ENCODE measurements around the gene SMPDL3A. TPM values are rescaled to one million over a fixed set of nuclear protein-coding genes. Genes with fewer than 3 reads are reported as not detected.

The SMPDL3A gene
- total and polyA plus RNA-seq, 9 of the 15 experiments (the other 6 are each of a cell fraction or from before 2014, with no cell fraction given): 0.14 to 0.91 (median 0.54) TPM

GRCh38 chr6:122789182-122790027 lies at the start of gene SMPDL3A (continued):
- TF ChIP-seq ETV6 (IDR thresholded peaks at IDR 0.05; ENCODE audit: borderline replicate concordance in 1 of 2, low read depth in 2 of 2, low read length in 1 of 2) (no peak), ETV6 (CRISPR knock-in tag; IDR thresholded peaks at IDR 0.05; ENCODE audit: borderline replicate concordance) (no peak), TARDBP (IDR thresholded peaks at IDR 0.05) (no peak), CLOCK (CRISPR knock-in tag; IDR thresholded peaks at IDR 0.05; ENCODE audit: borderline replicate concordance) (no peak), ZNF696 (CRISPR knock-in tag; conservative IDR thresholded peaks at IDR 0.05) (no peak), FOSL1 (tag; conservative IDR thresholded peaks at IDR 0.05) (peak; percentile 46; the same call in 1 of the 2 replicates), BHLHE40 (IDR thresholded peaks at IDR 0.05; ENCODE audit: low read length) (peak; percentile 88), RHOXF2B (CRISPR knock-in tag; conservative IDR thresholded peaks at IDR 0.05) (no peak), RNF2 (IDR thresholded peaks at IDR 0.05) (0 out of 2 replicates have a peak, but pooled peaks have one; percentile 30), ZBTB7A (IDR thresholded peaks at IDR 0.05; ENCODE audit: borderline replicate concordance, control insufficient read depth, low read depth, low read length) (peak; percentile 58; the same call in 1 of the 2 replicates), SRSF9 (IDR thresholded peaks at IDR 0.05; ENCODE audit: borderline replicate concordance, low read depth, low read length) (no peak), NEUROD1 (IDR thresholded peaks at IDR 0.05; ENCODE audit: borderline replicate concordance, low read depth, low read length, partially characterized antibody) (no peak), TAF9B (IDR thresholded peaks at IDR 0.05; ENCODE audit: partially characterized antibody) (no peak), RBM22 (IDR thresholded peaks at IDR 0.05; ENCODE audit: low read depth, low read length, poor library complexity, severe bottlenecking) (no peak), CSDE1 (IDR thresholded peaks at IDR 0.05) (no peak), PHB2 (IDR thresholded peaks at IDR 0.05; ENCODE audit: low read depth) (no peak), ZNF253 (CRISPR knock-in tag; conservative IDR thresholded peaks at IDR 0.05) (no peak), HDAC8 (tag; IDR thresholded peaks at IDR 0.05) (no peak), ZNF217 (CRISPR knock-in tag; IDR thresholded peaks at IDR 0.05) (no peak), RB1 (IDR thresholded peaks at IDR 0.05; ENCODE audit: low read depth) (0 out of 2 replicates have a peak, but pooled peaks have one; percentile 27), ZKSCAN1 (IDR thresholded peaks at IDR 0.05; ENCODE audit: low read depth, low read length) (no peak), ZBTB2 (IDR thresholded peaks at IDR 0.05) (no peak), ESRRB (CRISPR knock-in tag; IDR thresholded peaks at IDR 0.05; ENCODE audit: borderline replicate concordance) (no peak), DPF2 (IDR thresholded peaks at IDR 0.05) (peak; percentile 28; the same call in 1 of the 2 replicates)
